GM18867 (cell line): ENCODE results near the gene SHISAL1.

Source experiments
- ATAC-seq: cut with Tn5 transposase; IDR thresholded peaks from one replicate; pipeline ENCODE4 v1.9.1; 2021; ENCODE audit warnings: mild to moderate bottlenecking, moderate library complexity; ENCODE audit not compliant: unreplicated experiment

The SHISAL1 gene

DNA sequence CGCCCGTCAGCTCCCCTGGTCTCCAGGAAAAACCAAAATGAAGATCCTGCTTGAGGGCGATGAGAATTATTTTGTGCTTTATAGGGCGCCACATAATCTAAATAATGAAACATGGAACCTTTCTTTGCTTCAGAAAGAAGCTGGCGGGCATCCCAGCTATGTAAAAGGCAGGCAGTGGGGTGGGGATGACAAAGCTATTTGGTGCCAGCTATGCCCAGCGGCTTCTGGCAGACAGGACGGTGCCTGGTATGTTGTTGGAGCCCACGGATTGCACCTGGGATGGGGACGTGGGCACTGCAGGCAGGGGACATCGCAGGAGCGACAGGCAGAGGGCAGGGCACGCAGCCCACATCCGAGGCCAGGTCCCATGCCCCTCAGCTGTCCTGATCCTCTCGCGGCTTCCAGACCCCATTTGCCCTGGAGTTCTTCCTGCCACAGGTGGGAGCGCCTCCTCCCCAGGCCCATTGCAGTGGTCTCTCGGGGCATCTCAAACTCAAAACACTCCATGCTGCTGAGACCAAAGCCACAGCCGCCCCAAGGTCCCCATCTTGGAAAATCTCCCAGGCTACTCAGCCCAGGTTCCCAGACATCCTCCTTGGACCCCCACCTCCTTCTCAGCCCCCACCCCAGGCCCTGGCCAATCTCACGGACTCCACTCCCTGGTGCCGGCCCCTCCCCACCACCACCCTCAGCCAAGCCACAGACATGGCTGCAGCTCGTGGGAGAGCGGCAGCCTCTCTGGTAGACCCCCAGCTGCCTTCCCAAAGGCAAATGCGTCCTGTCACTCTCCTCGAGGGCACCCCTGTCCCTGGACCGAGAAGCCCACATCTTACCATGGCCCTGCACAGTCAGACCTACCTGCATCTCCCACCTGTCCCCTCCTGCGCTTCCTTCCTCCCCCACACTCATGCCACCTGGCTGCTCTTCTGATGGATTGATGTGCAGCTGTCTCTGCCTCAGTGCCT, 45.7 kb downstream of the SHISAL1 start:
- ATAC-seq, result no peak

DNA sequence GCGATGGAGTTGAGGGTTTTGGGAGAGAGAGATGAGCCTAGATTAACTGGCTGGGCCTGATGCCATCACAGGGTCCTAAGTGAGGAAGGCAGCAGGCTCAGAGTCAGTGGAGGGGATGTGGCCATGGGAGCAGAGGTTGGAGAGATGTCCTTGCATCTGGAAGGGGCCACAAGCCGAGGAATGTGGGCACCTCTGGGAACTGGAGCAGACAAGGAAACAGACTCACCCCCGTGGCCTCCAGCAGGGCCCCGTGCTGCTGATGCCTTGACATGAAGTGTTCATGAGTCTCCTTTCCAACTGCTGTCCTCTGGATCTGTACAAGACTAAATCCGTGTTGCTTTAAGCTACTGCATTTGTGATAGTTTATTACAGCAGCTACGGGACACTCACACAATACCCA, 49.2 kb downstream of the SHISAL1 start:
- no peak for ATAC-seq

- ATAC-seq, result no peak
Measured at GRCh38 chr22:44261861-44262595, 50.7 kb downstream of the SHISAL1 start.

DNA sequence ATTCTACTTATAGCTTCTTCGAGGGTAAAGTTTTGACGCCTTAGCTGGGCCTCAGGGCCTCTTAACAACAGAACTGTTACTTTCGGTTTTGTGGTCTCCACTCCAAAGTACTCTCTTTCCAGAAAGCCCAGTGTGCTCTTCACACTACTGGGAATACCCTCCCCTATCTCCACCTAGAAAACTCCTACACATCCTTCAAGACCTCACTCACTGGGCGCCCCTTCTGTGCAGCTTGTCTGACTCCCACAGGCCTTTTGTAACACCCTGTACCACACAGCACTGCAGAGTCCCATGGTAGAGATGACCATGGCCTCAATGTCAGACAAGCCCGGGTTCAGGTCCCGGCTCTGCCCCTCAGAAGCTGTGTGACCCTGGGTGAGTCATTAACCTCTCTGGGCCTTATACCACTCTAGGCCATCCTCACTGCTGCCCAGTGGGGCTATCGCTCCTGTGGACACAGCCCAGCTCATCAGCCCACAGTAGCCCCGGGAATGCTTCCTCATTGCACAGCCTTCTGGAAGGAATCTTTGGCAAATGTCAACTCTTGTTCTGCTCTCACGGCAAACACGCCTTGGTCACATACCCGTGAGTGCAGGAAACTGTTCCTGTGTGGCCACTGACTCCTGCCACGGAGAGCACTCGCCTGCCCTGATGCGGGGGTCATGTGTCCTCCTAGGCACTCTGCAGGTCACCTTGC, 51.4 kb downstream of the SHISAL1 start:
- ATAC-seq, result no peak

GRCh38 chr22:44260216-44261035, 52.3 kb downstream of the SHISAL1 start:
- no peak for ATAC-seq

DNA sequence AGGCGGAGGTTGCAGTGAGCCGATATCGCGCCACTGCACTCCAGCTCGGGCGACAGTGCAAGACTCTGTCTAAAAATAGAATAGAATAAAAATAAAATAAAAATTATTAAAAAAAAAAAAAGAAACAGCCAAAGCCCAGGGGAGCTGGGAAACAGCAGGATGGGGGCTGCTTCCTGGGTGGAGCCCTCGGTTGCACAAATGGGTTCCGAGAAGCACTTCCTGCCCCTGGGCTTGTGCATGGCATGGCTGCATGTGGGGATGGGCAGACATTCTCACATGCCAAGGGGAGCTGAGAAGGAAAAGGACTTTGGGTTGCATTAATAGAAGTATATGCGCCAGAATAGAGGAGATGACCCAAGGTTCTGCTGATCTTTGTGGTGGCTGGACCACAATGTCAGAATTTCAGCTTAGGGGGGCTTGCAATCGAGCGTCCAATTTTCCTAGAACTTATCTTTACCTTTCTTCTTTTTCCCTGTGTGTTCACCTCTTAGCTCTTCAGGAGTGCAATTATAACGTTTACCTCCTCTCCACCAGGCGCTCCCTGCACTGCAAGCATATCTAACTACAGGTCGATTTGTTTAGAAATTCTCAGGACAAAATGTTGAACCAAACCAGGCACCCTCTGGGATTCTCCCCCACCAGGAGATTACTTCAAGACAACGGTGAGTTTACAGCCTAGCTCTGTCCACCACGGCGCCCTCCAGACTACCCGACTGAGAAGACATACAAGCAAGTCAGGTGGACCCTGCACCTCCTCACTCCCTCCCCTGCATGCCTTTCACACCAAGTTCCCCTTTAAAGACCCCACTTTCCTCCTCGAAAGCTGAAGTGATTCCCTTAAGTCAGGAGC, 53.2 kb downstream of the SHISAL1 start:
- ATAC-seq, result no peak

DNA sequence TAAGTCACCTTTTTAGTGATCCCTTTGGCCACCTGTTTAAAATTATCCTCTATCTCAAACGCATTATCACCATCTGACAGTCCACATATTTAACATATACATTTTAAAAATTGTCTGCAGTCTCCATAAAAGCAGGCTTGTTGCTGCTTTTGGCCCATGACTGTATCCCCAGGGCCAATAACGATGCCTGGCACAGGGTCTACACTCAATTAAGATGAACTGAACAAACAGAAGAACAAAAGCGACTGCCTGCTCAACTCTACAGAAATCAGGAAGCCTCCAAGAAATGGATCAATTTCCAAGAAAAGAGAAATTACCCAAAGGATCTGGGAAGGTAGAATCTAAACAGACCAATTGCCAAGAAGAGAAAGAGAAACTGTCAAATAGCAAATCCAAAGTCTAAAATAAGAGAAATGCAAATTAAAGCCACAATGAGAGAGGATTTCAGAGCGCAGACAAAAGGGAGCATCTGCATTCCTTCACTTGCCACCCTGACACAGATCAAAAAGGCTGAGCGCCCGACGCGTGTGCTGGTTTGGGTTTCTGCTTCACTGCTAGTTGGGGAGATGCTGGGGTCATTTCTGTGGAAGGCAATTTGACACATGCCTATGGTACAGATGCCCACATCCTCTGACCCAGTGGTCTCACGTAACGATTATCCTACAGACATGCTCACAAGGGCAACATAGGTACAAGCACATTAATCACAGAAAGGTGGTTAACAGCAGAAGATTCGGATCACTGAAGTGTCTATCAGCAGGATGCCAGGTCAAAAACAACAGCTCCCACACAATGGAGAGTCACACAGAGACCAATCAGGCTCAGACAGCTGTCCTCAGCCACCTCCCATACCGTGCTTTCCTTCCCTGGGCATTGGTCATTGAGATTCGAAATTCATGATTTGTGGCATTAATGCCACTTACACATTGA, 55.9 kb downstream of the SHISAL1 start:
- no peak for ATAC-seq

DNA sequence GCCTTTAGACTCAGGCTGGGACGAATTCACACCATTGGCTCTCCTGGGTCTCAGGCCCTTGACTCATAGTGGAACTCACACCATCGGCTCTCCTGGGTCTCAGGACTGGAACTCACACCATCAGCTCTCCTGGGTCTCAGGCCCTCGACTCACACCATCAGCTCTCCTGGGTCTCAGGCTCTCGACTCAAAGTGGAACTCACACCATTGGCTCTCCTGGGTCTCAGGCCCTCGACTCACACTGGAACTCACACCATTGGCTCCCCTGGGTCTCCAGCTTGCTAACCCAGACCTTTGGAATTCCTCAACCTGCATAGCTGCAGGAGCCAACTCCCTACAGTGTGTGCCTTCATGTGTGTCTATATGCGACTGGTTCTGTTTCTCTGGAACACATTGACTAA, 56.7 kb downstream of the SHISAL1 start:
- no peak for ATAC-seq

DNA sequence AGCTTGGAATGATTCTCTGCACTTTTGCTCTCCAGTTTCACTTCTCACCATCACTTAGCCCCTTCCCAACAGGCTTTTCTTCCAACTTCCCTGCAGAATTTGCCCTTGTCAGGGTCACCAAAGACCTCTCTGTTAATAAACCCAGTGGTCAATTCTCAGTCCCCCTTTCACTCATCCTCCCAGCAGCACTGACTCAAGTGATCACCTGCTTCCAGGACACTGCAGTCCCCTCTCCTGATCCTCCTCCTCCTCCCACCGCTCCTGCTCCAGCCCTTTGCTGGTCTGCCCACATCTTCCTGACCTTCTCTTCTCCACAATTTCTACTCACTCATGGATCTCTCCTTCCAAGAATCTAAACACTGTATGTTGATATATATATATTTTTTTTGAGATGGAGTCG, 57.9 kb downstream of the SHISAL1 start:
- no peak for ATAC-seq

DNA sequence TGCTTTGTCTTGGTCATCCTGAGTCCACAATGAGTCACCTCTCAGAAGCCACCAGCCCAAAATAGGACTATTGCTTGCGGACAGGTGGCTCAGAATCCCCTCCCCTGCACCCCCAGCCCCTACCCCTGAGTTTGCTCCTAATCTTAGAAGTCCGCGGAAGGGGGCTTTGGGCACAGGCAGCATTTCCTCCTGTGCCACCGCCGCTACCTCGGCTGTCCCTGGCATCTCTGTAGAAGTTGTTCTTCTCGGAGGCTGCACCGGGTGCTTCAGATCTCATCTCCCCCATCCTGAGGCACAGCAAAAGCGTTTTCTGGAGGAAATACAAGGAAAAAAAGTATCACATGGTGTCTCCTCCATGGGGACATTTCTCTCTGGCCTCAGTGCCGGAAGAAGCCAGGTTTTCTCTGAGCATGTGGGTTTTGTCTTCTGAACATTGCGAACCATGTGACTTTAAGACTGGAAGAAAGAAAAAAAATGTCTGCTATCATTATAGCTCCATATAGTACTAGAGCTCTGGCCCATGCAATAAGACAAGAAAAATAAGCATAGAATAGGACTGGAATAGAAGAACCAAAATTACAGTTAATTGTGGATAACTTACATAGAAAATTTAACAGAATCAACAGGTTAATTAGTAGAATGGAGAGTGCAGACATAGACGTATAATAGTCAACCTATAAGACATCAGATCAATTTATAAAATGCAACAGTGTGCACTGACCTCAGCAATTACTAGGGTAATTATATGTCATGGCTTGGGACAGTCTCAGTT, 63.2 kb downstream of the SHISAL1 start:
- ATAC-seq, result no peak

- no peak for ATAC-seq
Measured at GRCh38 chr22:44248926-44249325, 63.8 kb downstream of the SHISAL1 start.

DNA sequence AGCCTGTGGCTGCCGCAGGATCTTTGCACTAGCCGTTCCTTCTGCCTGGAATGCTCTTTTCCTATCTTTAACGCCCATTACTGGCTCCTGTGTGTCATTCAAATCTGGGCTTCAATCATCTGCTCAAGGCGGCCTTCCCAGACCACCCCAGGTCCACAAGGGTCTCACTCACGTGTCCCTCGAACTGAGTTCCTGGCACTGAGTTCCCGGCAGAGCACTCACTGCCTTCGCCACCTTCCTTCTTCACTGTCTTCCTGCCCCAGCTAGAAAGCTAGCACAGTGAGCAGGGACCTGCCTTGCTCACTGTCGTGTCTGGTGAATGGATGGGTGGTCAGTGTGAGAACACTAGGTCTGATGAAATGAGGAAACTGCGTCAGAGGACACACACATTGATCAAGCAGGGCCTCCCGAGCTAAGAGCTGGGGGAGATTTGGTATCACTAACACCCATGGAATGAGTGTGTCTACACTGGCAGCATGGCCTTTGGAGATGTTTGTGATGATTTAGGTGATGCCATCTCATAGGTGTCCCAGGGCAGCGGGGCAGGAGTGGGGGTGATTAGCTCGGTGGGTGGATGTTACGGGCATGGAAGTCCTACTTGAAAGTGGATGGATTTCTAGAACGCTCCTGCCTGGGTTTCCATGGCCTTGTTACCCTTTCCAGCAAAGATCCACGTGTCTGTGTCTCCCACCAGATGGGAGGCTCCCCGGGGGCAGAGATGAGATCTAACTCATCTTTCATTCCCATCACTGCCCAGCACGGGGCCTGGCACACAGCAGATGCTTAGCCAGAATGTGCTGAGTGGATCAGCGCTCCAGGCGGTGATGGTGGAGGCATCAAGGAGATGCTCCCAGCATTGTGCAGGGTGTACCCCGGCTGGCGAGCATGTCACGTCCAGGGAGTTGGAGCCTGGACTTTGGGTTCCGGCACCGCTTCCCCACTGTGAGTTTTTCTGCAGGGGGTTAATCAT, 64.5 kb downstream of the SHISAL1 start:
- no peak for ATAC-seq

DNA sequence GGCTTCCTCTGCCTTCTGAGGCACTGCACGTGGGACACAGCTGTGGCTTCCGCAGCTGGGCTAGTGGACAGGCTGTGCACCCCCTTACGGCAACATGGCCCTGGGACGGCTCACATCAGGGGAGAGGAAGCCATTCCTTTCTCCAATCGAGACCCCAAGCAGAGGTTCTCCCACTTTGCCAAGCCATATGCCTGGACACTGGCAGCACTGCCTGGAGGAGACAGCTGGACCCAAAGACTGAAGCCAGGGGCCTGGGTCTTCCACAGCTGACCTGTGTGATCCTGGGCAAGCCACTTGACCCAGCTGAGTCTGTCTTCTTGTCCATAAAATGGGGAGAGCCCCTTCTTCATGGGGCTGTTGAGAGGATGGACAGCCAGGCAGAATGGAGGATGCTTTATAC, 65.4 kb downstream of the SHISAL1 start:
- ATAC-seq, result no peak

DNA sequence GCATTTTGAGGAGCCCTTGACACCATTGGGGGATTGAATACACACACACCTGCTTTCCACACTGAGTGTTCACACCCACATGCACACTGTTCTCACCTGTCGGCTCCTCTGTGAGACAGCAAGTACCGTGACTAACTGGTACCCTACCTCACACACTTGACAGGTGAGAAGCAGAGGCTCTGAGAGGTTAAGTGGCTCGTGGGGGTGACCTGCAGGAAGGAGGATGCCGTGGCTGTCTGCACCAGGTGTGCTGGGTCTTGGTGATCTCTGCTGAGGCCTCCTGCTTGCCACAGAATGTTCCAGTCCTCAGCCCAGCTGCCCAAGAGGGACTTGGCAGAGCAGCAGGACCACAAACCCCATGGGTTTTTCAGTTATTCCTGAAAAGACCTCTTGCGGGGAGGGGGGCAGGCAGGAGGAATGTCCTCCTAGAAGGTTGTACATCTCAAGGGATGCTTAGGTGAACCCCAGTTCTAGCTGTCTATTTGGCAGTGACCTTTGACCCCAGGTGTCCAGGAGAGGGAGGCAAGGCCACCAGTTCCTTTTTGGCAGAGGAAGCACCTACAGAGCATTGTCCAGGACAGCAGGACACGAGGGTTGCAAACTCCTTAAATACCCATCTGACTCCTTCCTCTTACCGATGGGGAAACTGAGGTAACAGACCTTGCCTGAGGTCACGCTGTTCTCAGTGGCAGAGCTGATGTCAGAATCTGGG, 66.0 kb downstream of the SHISAL1 start:
- no peak for ATAC-seq

DNA sequence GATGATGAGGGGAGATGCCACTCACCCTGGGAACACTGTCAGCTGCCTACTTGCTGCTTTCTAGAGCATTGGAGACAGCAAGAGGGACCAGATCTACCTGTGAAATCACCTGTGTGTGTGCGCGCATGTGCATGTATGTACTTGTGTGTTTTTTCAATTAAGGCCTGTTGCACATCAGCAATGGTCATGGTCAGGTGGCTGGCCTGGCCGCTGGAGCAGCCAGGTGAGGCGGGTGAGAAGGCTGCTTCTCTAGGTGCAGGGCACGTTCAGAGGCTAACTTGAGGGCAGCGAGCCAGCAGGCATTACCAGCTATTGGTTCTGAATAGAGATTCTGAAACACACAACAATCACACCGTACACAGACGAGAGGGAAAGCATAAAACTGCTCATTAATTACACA, 66.9 kb downstream of the SHISAL1 start:
- no peak for ATAC-seq

DNA sequence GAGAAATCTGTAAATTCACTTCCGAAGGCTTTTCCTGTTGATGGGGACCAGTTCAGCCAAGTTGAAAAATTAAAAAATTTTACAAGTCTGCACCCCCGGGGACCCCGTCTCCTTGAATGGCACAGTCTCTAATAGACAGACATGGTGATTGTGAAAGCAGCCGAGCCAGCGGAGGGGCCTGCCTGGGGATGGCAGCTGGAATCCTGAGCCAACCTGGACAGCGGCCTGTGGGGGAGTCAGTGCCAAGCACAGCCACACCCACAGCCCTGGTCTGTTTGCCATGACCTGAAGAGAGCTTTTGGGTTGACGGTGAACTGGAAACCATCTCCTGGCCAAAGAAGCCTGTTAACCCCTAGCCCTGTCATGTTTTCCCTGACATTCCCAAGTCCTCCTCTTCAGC, 67.3 kb downstream of the SHISAL1 start:
- no peak for ATAC-seq
